Measurements from ENCODE around the gene TTLL7. TPM values are rescaled to one million over a fixed set of nuclear protein-coding genes. Genes with fewer than 3 reads are reported as not detected.

Gene TTLL7
- total RNA-seq, 6 donors from 2014 or later: 7.5 to 44.3 (median 21.9) TPM

DNA sequence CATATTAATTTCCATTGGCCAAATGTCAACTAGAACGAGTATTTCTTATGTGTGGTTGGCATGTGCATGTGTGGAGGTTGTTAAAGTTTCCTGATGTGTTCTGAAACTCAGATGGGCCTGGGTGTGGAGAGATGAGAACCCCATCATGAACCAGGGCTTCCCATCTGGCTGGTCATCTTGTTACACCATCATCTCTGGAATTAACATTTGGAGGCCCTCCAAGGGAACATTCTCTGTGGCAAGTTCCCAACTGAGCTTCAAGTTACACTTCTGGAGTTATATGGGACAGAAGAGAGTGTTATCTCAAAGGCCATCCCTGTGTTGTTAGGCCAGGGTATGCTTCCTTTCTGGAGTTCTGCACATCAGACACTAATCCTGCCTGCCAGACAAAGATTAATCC lies 183.6 kb downstream of the TTLL7 start:
- ATAC-seq (ENCODE audit: low FRiP score in 2 of 2): no peak
- Histone ChIP-seq H3K27me3 (no peaks in the 10 kb centered on the region), H3K4me3 (no peak overlapping the region), H3K9me3 (no peaks in the 10 kb centered on the region), H3K27ac (no peak overlapping the region), H3K4me1 (peaks cover 0 to 5% (median 0%) of the 10 kb centered on the region in 4 donors), H3K36me3 (no peaks in the 10 kb centered on the region)
- 38 to 64% methylated on average over 1 of the region's 1 CpG for WGBS, 2 donors
- TF ChIP-seq, protein P1, sequence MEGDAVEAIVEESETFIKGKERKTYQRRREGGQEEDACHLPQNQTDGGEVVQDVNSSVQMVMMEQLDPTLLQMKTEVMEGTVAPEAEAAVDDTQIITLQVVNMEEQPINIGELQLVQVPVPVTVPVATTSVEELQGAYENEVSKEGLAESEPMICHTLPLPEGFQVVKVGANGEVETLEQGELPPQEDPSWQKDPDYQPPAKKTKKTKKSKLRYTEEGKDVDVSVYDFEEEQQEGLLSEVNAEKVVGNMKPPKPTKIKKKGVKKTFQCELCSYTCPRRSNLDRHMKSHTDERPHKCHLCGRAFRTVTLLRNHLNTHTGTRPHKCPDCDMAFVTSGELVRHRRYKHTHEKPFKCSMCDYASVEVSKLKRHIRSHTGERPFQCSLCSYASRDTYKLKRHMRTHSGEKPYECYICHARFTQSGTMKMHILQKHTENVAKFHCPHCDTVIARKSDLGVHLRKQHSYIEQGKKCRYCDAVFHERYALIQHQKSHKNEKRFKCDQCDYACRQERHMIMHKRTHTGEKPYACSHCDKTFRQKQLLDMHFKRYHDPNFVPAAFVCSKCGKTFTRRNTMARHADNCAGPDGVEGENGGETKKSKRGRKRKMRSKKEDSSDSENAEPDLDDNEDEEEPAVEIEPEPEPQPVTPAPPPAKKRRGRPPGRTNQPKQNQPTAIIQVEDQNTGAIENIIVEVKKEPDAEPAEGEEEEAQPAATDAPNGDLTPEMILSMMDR (IDR thresholded peaks at IDR 0.05): no peak
- TF ChIP-seq POLR2A (IDR thresholded peaks at IDR 0.05): no peak
- TF ChIP-seq POLR2AphosphoS5 (IDR thresholded peaks at IDR 0.05): no peak
- TF ChIP-seq EP300 (IDR thresholded peaks at IDR 0.05): no peak
- DNase-seq: no peak

Other genes starting within 250 kb of the TTLL7 start
- gene PRKACB, start 145.1 kb upstream of the TTLL7 start, total RNA-seq: 10 to 100 TPM in 5 of 6 donors, 1 to 10 TPM in 1; 7.9 to 27.8 (median 18.3) TPM